ENCODE measurements around the gene TBC1D22A. TPM values are rescaled to one million over a fixed set of nuclear protein-coding genes. Genes with fewer than 3 reads are reported as not detected.
"Not testable (repeated sequence)": the region's sequence is repeated elsewhere in the genome, so short reads cannot be mapped to it uniquely, and the experiment has no call there.

The TBC1D22A gene
- total RNA-seq, 4 donors from 2014 or later, result 42.6 to 70.4 (median 55.1) TPM

- TF ChIP-seq, protein P1, sequence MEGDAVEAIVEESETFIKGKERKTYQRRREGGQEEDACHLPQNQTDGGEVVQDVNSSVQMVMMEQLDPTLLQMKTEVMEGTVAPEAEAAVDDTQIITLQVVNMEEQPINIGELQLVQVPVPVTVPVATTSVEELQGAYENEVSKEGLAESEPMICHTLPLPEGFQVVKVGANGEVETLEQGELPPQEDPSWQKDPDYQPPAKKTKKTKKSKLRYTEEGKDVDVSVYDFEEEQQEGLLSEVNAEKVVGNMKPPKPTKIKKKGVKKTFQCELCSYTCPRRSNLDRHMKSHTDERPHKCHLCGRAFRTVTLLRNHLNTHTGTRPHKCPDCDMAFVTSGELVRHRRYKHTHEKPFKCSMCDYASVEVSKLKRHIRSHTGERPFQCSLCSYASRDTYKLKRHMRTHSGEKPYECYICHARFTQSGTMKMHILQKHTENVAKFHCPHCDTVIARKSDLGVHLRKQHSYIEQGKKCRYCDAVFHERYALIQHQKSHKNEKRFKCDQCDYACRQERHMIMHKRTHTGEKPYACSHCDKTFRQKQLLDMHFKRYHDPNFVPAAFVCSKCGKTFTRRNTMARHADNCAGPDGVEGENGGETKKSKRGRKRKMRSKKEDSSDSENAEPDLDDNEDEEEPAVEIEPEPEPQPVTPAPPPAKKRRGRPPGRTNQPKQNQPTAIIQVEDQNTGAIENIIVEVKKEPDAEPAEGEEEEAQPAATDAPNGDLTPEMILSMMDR (IDR thresholded peaks at IDR 0.05), result no peak
- no peak for TF ChIP-seq POLR2A (IDR thresholded peaks at IDR 0.05)
- H3K4me1 ChIP-seq, result peaks cover 0 to 2% (median 0%) of the 10 kb centered on the region in 4 donors
- no peaks in the 10 kb centered on the region for H3K27me3 ChIP-seq
- no peak for DNase-seq
- no peaks in the 10 kb centered on the region for H3K9me3 ChIP-seq
- H3K36me3 ChIP-seq, result no peaks in the 10 kb centered on the region
- no peak overlapping the region for H3K4me3 ChIP-seq
- H3K27ac ChIP-seq, result no peak overlapping the region
Observed at GRCh38 chr22:47135338-47135737, 372.9 kb downstream of the TBC1D22A start.

DNA sequence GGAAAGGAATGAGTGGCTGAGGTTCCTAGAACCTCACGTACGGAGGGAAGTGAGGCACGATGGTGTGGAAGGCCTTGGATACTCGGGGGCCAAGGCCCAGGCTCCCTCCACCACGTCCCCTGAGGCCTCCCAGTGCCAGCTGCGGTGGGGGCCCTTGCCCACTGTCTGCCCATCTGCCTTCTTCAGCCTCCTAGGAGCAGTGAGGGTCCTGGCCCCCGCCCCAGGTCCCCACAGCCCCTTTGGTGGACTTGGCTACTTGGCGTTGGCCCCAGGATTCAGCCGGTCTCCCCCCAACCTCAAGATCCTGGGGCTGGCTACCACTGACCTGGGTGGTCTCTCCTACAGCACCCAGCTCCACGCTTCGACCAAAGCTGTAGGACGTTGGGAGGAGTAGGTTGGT, 373.6 kb downstream of the TBC1D22A start:
- no peak overlapping the region for H3K27ac ChIP-seq
- no peak overlapping the region for H3K4me3 ChIP-seq
- TF ChIP-seq, protein P1 (IDR thresholded peaks at IDR 0.05), result no peak
- no peak for TF ChIP-seq POLR2A (IDR thresholded peaks at IDR 0.05)
- no peak for DNase-seq
- H3K27me3 ChIP-seq, result no peaks in the 10 kb centered on the region
- no peaks in the 10 kb centered on the region for H3K4me1 ChIP-seq
- no peaks in the 10 kb centered on the region for H3K36me3 ChIP-seq
- H3K9me3 ChIP-seq, result no peaks in the 10 kb centered on the region

DNA sequence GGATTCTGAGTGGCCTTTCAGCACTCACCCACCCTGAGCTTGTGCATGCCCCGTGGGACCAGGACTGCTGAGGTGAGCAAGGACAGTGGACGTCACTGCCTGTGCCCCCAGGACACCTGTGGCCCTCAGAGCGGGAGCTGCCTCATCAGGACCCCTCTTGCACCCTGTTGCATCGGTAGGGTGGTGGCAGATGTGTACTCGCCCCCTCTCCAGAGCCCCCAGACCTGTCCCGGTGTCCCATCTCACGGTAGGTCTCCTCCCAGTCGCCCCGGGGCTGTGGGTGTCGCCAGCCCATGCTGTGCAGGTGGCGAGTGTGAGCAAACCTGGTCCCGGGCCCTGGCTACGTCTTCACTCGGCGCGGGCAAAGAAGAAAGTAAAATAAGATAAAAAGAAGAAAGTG, 374.2 kb downstream of the TBC1D22A start:
- DNase-seq, result no peak
- TF ChIP-seq, protein P1 (IDR thresholded peaks at IDR 0.05), result no peak
- no peak for TF ChIP-seq POLR2A (IDR thresholded peaks at IDR 0.05)
- Histone ChIP-seq H3K36me3 (no peaks in the 10 kb centered on the region), H3K4me1 (no peaks in the 10 kb centered on the region), H3K4me3 (no peak overlapping the region), H3K27ac (no peak overlapping the region), H3K27me3 (no peaks in the 10 kb centered on the region), H3K9me3 (no peaks in the 10 kb centered on the region)

- no peak for DNase-seq
- H3K27ac ChIP-seq, result no peak overlapping the region
- H3K36me3 ChIP-seq, result no peaks in the 10 kb centered on the region
- no peaks in the 10 kb centered on the region for H3K27me3 ChIP-seq
- no peaks in the 10 kb centered on the region for H3K9me3 ChIP-seq
- no peaks in the 10 kb centered on the region for H3K4me1 ChIP-seq
- H3K4me3 ChIP-seq, result no peak overlapping the region
- no peak for TF ChIP-seq POLR2A (IDR thresholded peaks at IDR 0.05)
- TF ChIP-seq, protein P1 (IDR thresholded peaks at IDR 0.05), result no peak
Observed at GRCh38 chr22:47139013-47139789, 376.8 kb downstream of the TBC1D22A start.

DNA sequence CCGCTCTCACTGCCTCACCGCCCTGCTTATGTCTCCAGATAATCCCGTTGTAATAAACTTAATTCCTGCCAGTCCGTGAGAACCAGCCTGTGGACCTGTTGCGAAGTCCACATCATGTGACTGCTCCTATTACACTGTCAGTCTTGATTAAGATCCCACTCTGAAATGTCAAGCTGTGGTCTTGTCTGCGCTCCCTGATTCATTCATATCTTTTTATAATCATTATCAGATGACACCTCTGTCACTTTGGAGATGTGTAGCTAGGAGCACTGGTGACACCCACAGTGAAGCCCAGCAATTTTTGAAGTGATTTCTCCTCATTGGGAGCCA, 377.3 kb downstream of the TBC1D22A start:
- DNase-seq, result no peak
- Histone ChIP-seq H3K9me3 (no peaks in the 10 kb centered on the region), H3K27me3 (no peaks in the 10 kb centered on the region), H3K4me3 (no peak overlapping the region), H3K27ac (no peak overlapping the region), H3K4me1 (no peaks in the 10 kb centered on the region), H3K36me3 (no peaks in the 10 kb centered on the region)
- TF ChIP-seq, protein P1 (IDR thresholded peaks at IDR 0.05), result no peak
- TF ChIP-seq POLR2A (IDR thresholded peaks at IDR 0.05), result no peak

DNA sequence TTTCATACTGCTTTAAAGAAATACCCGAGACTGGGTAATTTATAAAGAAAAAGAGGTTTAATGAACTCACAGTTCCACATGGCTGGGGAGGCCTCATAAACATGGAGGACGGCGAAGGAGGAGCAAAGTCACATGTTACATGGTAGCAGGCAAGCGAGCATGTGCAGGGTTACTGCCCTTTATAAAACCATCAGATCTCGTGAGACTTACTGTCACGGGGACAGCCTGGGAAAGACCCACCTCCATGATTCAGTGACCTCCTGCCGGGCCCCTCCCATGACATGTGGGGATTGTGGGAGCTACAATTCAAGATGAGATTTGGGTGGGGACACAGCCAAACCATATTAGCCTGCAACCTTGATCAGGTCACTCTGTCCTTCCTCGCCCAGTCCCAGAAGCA, 378.5 kb downstream of the TBC1D22A start:
- not testable (repeated sequence) for H3K4me3 ChIP-seq, H3K9me3 ChIP-seq, H3K27ac ChIP-seq

More for the DNA sequence above, 378.5 kb downstream of the TBC1D22A start:
- not testable (repeated sequence) for H3K36me3 ChIP-seq, DNase-seq, H3K4me1 ChIP-seq, H3K27me3 ChIP-seq

Data from Peyer's patch (tissue), 4 donors.